GM19324 (cell line): ENCODE measurements around the gene SERPINA1.

Experiments used
- ATAC-seq: cut with Tn5 transposase; IDR thresholded peaks from one replicate; pipeline ENCODE4 v1.9.1; 2021; ENCODE audit warnings: mild to moderate bottlenecking, moderate library complexity; ENCODE audit not compliant: unreplicated experiment, low FRiP score

The SERPINA1 gene

GRCh38 chr14:94328196-94328595, 60.2 kb downstream of the SERPINA1 start:
- no peak for ATAC-seq
